ENCODE results near the gene BRSK2. TPM values are rescaled to one million over a fixed set of nuclear protein-coding genes. Genes with fewer than 3 reads are reported as not detected.

Gene BRSK2
- total and polyA plus RNA-seq, 4 experiments from 2014 or later: 0.18 to 0.47 (median 0.32) TPM

DNA sequence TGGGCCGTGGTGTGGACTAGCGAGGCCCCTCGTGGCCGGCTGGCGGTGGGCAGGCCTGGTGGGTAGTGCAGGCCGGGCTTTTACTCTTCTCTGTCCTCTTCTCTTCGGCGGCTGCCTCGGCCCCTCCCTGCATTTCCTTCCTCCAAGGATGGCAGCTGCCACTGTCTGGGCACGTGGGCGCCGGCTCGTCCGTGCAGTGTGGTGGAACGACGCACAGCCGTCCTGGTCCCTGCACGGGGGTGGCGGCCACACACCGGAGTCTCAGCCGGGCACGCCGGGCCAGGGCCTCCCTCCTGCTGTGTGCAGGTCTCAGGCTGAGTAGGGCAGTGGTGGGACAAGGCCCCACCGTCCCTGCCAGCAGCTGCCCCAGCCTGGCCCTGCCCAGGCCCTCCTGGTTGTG lies 59.1 kb downstream of the BRSK2 start:
- H3K36me3 Mint-ChIP-seq: no peaks in the 10 kb centered on the region
- H3K9me3 ChIP-seq (ENCODE audit: control insufficient read depth in 1 of 2, low read length in 2 of 2): no peaks in the 10 kb centered on the region
- H3K27me3 ChIP-seq (ENCODE audit: insufficient read depth, low read length): no peaks in the 10 kb centered on the region
- ChIA-PET POLR2A (ENCODE audit: partially characterized antibody) (no interaction called here), CTCF (ENCODE audit: partially characterized antibody) (no interaction called here)
- no peak overlapping the region for H3K4me3 ChIP-seq (ENCODE audit: low read length in 2 of 2)
- peaks cover 0 to 2% of the 10 kb centered on the region in 2 donors for H3K27me3 Mint-ChIP-seq
- H3K27ac ChIP-seq (ENCODE audit: low read depth, low read length): no peak overlapping the region
- no peak overlapping the region for H3K27ac Mint-ChIP-seq
- H3K4me3 Mint-ChIP-seq: no peak overlapping the region
- H3K36me3 ChIP-seq (ENCODE audit: insufficient read depth, low read length): no peaks in the 10 kb centered on the region
- H3K4me1 Mint-ChIP-seq: no peaks in the 10 kb centered on the region
- intact Hi-C loops (cut with micrococcal nuclease): no loop called here
- H3K9me3 Mint-ChIP-seq: no peaks in the 10 kb centered on the region
- no peak for DNase-seq
- H3K4me1 ChIP-seq (ENCODE audit: insufficient read depth, low read length): no peaks in the 10 kb centered on the region

DNA sequence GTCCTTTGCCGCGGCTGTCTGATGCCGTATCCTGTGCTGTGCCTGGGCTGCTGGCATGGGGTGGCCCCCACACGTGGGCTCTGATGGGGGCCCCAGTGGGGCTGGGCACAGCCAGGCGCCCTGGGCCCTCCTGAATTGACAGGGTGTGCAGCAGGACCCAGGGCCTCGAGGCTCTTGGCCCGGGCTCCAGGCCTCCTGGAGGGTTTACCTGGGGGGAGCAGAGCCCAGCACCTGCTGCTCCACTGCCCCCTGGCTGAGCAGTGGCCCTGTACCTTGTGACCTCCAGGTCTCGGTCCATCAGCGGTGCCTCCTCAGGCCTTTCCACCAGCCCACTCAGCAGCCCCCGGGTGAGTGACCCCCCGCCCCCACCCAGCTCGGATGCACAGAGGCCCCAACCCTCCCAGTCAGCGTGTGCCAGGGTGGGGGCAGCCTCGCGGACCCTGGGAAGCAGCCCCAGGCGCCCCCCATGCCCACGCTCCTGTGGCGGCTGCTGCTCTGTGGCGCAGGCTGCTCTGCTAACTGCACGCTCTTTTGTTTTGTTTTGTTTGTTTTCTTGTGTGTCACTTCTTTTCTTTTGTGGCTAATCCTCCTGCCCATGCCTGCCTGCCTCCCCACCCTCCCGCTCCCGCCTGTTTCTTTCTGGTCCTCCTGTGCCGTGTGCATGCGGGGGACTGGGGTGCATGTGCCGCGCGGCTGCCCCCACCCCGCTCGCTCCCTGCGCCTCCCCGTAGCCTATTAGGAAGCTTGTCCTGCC lies 59.9 kb downstream of the BRSK2 start:
- Mint-ChIP-seq H3K27ac (no peak overlapping the region), H3K4me3 (no peak overlapping the region), H3K36me3 (no peaks in the 10 kb centered on the region), H3K27me3 (peaks cover 0 to 2% of the 10 kb centered on the region in 2 donors), H3K4me1 (no peaks in the 10 kb centered on the region), H3K9me3 (no peaks in the 10 kb centered on the region)
- intact Hi-C loops (cut with micrococcal nuclease): no loop called here
- no peaks in the 10 kb centered on the region for H3K9me3 ChIP-seq (ENCODE audit: control insufficient read depth in 1 of 2, low read length in 2 of 2)
- ChIA-PET POLR2A (ENCODE audit: partially characterized antibody) (no interaction called here), CTCF (ENCODE audit: partially characterized antibody) (no interaction called here)
- H3K27me3 ChIP-seq (ENCODE audit: insufficient read depth, low read length): no peaks in the 10 kb centered on the region
- H3K36me3 ChIP-seq (ENCODE audit: insufficient read depth, low read length): no peaks in the 10 kb centered on the region
- no peak overlapping the region for H3K27ac ChIP-seq (ENCODE audit: low read depth, low read length)
- H3K4me1 ChIP-seq (ENCODE audit: insufficient read depth, low read length): no peaks in the 10 kb centered on the region
- H3K4me3 ChIP-seq (ENCODE audit: low read length in 2 of 2): no peak overlapping the region
- no peak for DNase-seq

DNA sequence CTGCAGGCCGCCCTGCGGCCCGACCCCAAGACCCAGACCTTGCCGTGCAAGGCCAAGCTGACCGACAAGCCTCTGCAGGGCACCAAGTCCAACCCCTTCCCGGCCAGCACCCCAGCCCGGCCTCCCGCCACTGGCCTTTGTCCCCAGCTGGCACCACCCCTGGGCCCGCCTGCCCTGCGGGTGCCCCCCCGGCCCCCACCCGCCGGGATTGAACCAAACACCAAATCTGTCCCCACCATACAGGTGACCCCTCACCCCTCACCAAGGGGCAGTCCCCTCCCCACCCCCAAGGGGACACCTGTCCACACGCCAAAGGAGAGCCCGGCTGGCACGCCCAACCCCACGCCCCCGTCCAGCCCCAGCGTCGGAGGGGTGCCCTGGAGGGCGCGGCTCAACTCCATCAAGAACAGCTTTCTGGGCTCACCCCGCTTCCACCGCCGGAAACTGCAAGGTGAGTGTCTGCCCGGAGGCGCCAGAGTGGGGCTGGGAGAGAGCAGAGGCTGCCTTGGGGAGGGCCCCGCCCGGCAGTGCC lies 60.7 kb downstream of the BRSK2 start:
- CTCF ChIA-PET (ENCODE audit: partially characterized antibody): no interaction called here
- Mint-ChIP-seq H3K9me3 (no peaks in the 10 kb centered on the region), H3K36me3 (no peaks in the 10 kb centered on the region), H3K4me3 (no peak overlapping the region), H3K27ac (no peak overlapping the region), H3K4me1 (no peaks in the 10 kb centered on the region), H3K27me3 (no peaks in the 10 kb centered on the region)
- Histone ChIP-seq H3K9me3 (ENCODE audit: control insufficient read depth in 1 of 2, low read length in 2 of 2) (no peaks in the 10 kb centered on the region), H3K27me3 (ENCODE audit: insufficient read depth, low read length) (no peaks in the 10 kb centered on the region), H3K27ac (ENCODE audit: low read depth, low read length) (no peak overlapping the region), H3K36me3 (ENCODE audit: insufficient read depth, low read length) (no peaks in the 10 kb centered on the region), H3K4me3 (ENCODE audit: low read length in 2 of 2) (no peak overlapping the region), H3K4me1 (ENCODE audit: insufficient read depth, low read length) (no peaks in the 10 kb centered on the region)
- no peak for DNase-seq
- intact Hi-C loops (cut with micrococcal nuclease): no loop called here
- POLR2A ChIA-PET (ENCODE audit: partially characterized antibody): interaction anchor here (0.8 kb wide), 1 partner anchor 123 kb away, joined by 3 read pairs; no protein-coding TSS in a partner anchor

DNA sequence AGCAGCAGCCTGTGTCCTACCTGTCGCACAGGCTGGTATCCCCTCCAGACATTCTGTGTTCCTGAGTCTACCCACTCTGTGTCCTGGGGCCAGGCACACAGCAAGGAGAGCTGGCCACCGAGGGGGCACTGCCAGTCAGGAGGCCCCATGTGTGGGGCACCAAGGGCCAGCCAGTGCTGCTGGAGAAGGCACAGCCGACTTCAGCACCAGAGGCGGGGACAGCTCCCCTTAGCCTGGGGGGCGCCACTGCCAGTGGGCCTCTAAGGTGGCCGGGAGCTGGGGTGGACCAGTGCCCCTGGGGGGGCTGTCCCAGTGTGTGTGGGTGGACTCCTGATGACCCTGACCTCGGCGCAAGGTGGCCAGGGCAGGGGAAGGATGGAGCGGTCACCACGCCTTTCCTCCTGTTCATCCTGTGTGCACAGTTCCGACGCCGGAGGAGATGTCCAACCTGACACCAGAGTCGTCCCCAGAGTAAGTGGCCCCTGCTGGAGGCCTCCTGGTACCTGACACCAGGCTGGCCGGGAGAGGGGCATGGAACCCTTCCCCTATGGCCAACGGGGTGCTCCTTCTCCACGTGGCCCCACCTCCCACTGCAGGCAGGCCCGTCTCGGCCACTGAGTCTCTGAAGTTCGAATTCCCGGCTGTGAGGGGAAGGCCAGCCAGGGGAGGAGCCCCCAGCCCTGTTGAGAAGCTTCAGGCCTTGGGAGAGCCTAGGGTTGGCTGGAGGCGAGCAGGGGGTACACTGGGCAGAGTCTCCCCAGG lies 61.4 kb downstream of the BRSK2 start:
- no peaks in the 10 kb centered on the region for H3K4me1 ChIP-seq (ENCODE audit: insufficient read depth, low read length)
- DNase-seq: no peak
- ChIA-PET CTCF (ENCODE audit: partially characterized antibody) (no interaction called here), POLR2A (ENCODE audit: partially characterized antibody) (interaction anchor here (0.8 kb wide), 1 partner anchor 122 kb away, joined by 3 read pairs; no protein-coding TSS in a partner anchor)
- Mint-ChIP-seq H3K36me3 (no peaks in the 10 kb centered on the region), H3K27ac (no peak overlapping the region), H3K9me3 (no peaks in the 10 kb centered on the region), H3K27me3 (no peaks in the 10 kb centered on the region), H3K4me1 (no peaks in the 10 kb centered on the region), H3K4me3 (no peak overlapping the region)
- intact Hi-C loops (cut with micrococcal nuclease): no loop called here
- H3K27ac ChIP-seq (ENCODE audit: low read depth, low read length): no peak overlapping the region
- H3K4me3 ChIP-seq (ENCODE audit: low read length in 2 of 2): no peak overlapping the region
- H3K36me3 ChIP-seq (ENCODE audit: insufficient read depth, low read length): no peaks in the 10 kb centered on the region
- no peaks in the 10 kb centered on the region for H3K9me3 ChIP-seq (ENCODE audit: control insufficient read depth in 1 of 2, low read length in 2 of 2)
- no peaks in the 10 kb centered on the region for H3K27me3 ChIP-seq (ENCODE audit: insufficient read depth, low read length)

DNA sequence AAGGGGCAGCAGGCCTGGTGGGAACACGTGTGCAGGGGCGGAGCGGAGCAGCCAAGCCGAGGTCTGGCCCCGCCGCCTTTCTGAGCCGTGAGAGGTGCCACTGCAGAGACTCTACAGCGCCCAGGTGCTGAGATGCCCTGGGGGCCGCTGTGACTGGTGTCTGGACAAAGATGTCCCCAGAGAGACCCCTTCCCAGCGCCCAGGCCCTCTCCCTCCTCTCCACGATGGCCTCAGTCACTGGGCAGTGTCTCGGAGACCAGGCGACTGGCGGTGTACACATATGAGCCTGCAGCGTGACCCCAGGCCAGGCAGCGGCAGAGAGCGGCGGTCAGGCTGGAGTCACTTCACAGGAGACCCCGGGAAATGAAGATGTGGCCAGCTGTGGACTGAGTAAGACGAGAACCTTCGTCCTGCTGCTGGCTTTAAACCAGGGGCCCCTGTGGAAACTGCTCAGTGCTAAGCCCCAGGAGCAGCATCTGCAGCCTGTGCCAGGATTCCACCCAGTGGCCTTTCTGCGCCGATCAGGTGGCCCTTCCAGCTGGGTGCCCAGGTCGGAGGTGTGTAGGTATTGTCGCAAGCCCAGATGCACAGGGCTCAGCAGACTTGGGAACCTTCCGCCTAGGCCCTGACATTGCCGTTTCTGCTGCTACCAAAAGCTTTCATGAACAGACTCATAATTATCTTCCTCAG lies 62.2 kb downstream of the BRSK2 start:
- Mint-ChIP-seq H3K4me1 (no peaks in the 10 kb centered on the region), H3K27me3 (no peaks in the 10 kb centered on the region), H3K36me3 (no peaks in the 10 kb centered on the region), H3K4me3 (no peak overlapping the region), H3K27ac (no peak overlapping the region), H3K9me3 (no peaks in the 10 kb centered on the region)
- H3K27ac ChIP-seq (ENCODE audit: low read depth, low read length): no peak overlapping the region
- H3K9me3 ChIP-seq (ENCODE audit: control insufficient read depth in 1 of 2, low read length in 2 of 2): no peaks in the 10 kb centered on the region
- intact Hi-C loops (cut with micrococcal nuclease): no loop called here
- H3K4me3 ChIP-seq (ENCODE audit: low read length in 2 of 2): no peak overlapping the region
- no peak for DNase-seq
- ChIA-PET POLR2A (ENCODE audit: partially characterized antibody) (no interaction called here), CTCF (ENCODE audit: partially characterized antibody) (interaction anchor here (1.5 kb wide), 1 partner anchor 123 kb away, joined by 3 read pairs; no protein-coding TSS in a partner anchor)
- no peaks in the 10 kb centered on the region for H3K36me3 ChIP-seq (ENCODE audit: insufficient read depth, low read length)
- no peaks in the 10 kb centered on the region for H3K4me1 ChIP-seq (ENCODE audit: insufficient read depth, low read length)
- H3K27me3 ChIP-seq (ENCODE audit: insufficient read depth, low read length): no peaks in the 10 kb centered on the region

DNA sequence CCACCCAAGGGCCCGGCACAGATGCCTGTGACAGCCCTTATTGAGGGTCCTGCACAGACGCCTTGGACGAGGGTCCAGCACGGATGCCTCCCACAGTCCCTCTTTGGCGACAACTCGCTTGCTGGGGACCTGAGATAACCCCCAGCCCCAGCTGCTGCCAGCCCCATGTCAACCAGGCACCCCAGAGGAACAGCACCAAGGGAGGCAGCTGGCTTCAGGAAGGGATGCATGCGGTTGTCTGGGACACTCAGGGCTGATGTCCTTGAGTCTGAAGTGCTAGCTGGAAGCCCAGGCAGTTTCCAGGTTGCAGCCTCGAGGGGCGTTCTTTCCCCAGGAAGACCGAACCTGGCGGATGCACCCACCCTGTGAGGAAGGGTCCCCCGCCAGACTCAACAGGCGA lies 63.0 kb downstream of the BRSK2 start:
- H3K4me1 ChIP-seq (ENCODE audit: insufficient read depth, low read length): no peaks in the 10 kb centered on the region
- no peaks in the 10 kb centered on the region for H3K9me3 ChIP-seq (ENCODE audit: control insufficient read depth in 1 of 2, low read length in 2 of 2)
- CTCF ChIA-PET (ENCODE audit: partially characterized antibody): interaction anchor here (1.5 kb wide), 1 partner anchor 122 kb away, joined by 3 read pairs; no protein-coding TSS in a partner anchor
- H3K27ac ChIP-seq (ENCODE audit: low read depth, low read length): no peak overlapping the region
- Mint-ChIP-seq H3K9me3 (no peaks in the 10 kb centered on the region), H3K27me3 (no peaks in the 10 kb centered on the region), H3K4me3 (no peak overlapping the region), H3K27ac (no peak overlapping the region), H3K4me1 (no peaks in the 10 kb centered on the region), H3K36me3 (no peaks in the 10 kb centered on the region)
- intact Hi-C loops (cut with micrococcal nuclease): loop anchor here (1.0 kb wide), 2 partner anchors 63 to 122 kb away; no protein-coding TSS in a partner anchor
- POLR2A ChIA-PET (ENCODE audit: partially characterized antibody): interaction anchor here (1.4 kb wide), 1 partner anchor 122 kb away, joined by 6 read pairs; no protein-coding TSS in a partner anchor
- H3K27me3 ChIP-seq (ENCODE audit: insufficient read depth, low read length): no peaks in the 10 kb centered on the region
- no peak overlapping the region for H3K4me3 ChIP-seq (ENCODE audit: low read length in 2 of 2)
- no peak for DNase-seq
- no peaks in the 10 kb centered on the region for H3K36me3 ChIP-seq (ENCODE audit: insufficient read depth, low read length)

DNA sequence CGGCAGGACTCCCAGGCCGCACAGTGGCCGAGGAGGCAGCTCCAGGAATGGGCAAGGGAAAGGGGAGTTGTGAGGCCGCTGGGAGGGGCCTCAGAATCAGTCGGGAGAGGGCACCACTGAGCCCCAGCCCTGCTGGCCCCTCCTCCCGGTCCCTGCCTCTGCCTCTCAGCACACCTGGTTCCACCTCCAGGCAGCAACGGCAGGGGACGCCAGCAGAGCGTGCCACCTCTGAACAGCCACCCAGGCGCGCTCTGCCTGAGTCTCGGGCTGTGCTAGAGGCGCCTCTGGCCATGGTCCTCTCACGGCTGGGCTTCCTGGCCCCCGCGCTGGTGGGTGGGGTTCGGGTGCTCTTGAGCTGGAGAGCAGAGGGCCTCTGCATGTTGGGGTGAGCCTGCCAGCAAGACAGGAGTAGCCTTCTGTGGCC lies 63.9 kb downstream of the BRSK2 start:
- ChIA-PET POLR2A (ENCODE audit: partially characterized antibody) (interaction anchor here (1.4 kb wide), 1 partner anchor 121 kb away, joined by 6 read pairs; no protein-coding TSS in a partner anchor), CTCF (ENCODE audit: partially characterized antibody) (interaction anchor here (0.8 kb wide), 1 partner anchor 120 kb away, joined by 3 read pairs; no protein-coding TSS in a partner anchor)
- no peaks in the 10 kb centered on the region for H3K36me3 Mint-ChIP-seq
- Histone ChIP-seq H3K4me3 (ENCODE audit: low read length in 2 of 2) (no peak overlapping the region), H3K4me1 (ENCODE audit: insufficient read depth, low read length) (no peaks in the 10 kb centered on the region), H3K27me3 (ENCODE audit: insufficient read depth, low read length) (no peaks in the 10 kb centered on the region), H3K27ac (ENCODE audit: low read depth, low read length) (no peak overlapping the region), H3K9me3 (ENCODE audit: control insufficient read depth in 1 of 2, low read length in 2 of 2) (no peaks in the 10 kb centered on the region), H3K36me3 (ENCODE audit: insufficient read depth, low read length) (no peaks in the 10 kb centered on the region)
- no peaks in the 10 kb centered on the region for H3K27me3 Mint-ChIP-seq
- no peak overlapping the region for H3K4me3 Mint-ChIP-seq
- peak overlapping the region in 1 of 7 donors; percentile 48 for H3K27ac Mint-ChIP-seq
- H3K4me1 Mint-ChIP-seq: no peaks in the 10 kb centered on the region
- intact Hi-C loops (cut with micrococcal nuclease): loop anchor here (1.0 kb wide), 2 partner anchors 62 to 121 kb away; no protein-coding TSS in a partner anchor
- no peaks in the 10 kb centered on the region for H3K9me3 Mint-ChIP-seq
- peak in 4 of 5 donors; percentile 23 to 72 (median 51) for DNase-seq
